OCI-LY1 (cell line): ENCODE results near the gene CENPC.
A peak's percentile ranks its signal among the peaks of the same experiment; 100 is the strongest.

ENCODE experiments used
- H2AFZ ChIP-seq: fragments of 200-600 bp; sonication (generic), shearing (Covaris generic); 2 replicates; pipeline ENCODE4 v1.6.0; 2014; ENCODE audit warnings: antibody characterized with exemption, mild to moderate bottlenecking, low read length
- H3F3A ChIP-seq: fragments of 200-600 bp; sonication (generic), shearing (Covaris generic); 2 replicates; pipeline ENCODE4 v1.6.0; 2014; ENCODE audit warnings: mild to moderate bottlenecking, antibody characterized with exemption, low read length, moderate library complexity; ENCODE audit not compliant: insufficient read depth
- H3K27ac ChIP-seq: fragments of 200-600 bp; sonication (generic); 2 replicates; pipeline ENCODE4 v1.5.1; 2014; ENCODE audit warnings: low read length, mixed run types, mild to moderate bottlenecking, low read depth; ENCODE audit not compliant: poor library complexity, severe bottlenecking
- H3K27me3 ChIP-seq: fragments of 200-600 bp; sonication (generic); 2 replicates; pipeline ENCODE4 v1.6.0; 2014; ENCODE audit warnings: antibody characterized with exemption, mild to moderate bottlenecking, low read length, moderate library complexity; ENCODE audit not compliant: insufficient read depth
- H3K36me3 ChIP-seq: fragments of 200-600 bp; sonication (generic); 2 replicates; pipeline ENCODE4 v1.6.1; 2014; ENCODE audit warnings: mild to moderate bottlenecking, antibody characterized with exemption, low read length, moderate library complexity, mixed read lengths; ENCODE audit not compliant: insufficient read depth
- H3K4me1 ChIP-seq: fragments of 200-600 bp; sonication (generic); 2 replicates; pipeline ENCODE4 v1.5.1; 2014; ENCODE audit warnings: mild to moderate bottlenecking, low read length, moderate library complexity; ENCODE audit not compliant: insufficient read depth, severe bottlenecking
- H3K4me2 ChIP-seq: fragments of 200-600 bp; sonication (generic), shearing (Covaris generic); 2 replicates; pipeline ENCODE4 v1.6.1; 2014; ENCODE audit warnings: low read length
- H3K4me3 ChIP-seq: fragments of 200-600 bp; sonication (generic); 2 replicates; pipeline ENCODE4 v1.5.1; 2014; ENCODE audit warnings: low read length, low read depth, mild to moderate bottlenecking, mixed read lengths; ENCODE audit not compliant: poor library complexity, severe bottlenecking
- H3K79me2 ChIP-seq: fragments of 200-600 bp; shearing (Covaris generic); 2 replicates; pipeline ENCODE4 v1.6.1; 2016; ENCODE audit warnings: mixed run types, low read length, mixed read lengths; ENCODE audit not compliant: insufficient read depth
- H3K9ac ChIP-seq: fragments of 200-600 bp; sonication (generic), shearing (Covaris generic); 2 replicates; pipeline ENCODE4 v1.6.1; 2014; ENCODE audit warnings: mild to moderate bottlenecking, low read length, mixed read lengths
- H3K9me2 ChIP-seq: fragments of 200-600 bp; sonication (generic), shearing (Covaris generic); 2 replicates; pipeline ENCODE4 v1.6.1; 2014; ENCODE audit warnings: low read depth, mild to moderate bottlenecking, low read length, mixed read lengths
- H3K9me3 ChIP-seq: fragments of 200-600 bp; shearing (Covaris generic); 2 replicates; pipeline ENCODE4 v1.6.1; 2014; ENCODE audit warnings: low read length, mixed read lengths
- H4K20me1 ChIP-seq: fragments of 200-600 bp; sonication (generic), shearing (Covaris generic); 2 replicates; pipeline ENCODE4 v1.6.0; 2016; ENCODE audit warnings: mild to moderate bottlenecking, low read length; ENCODE audit not compliant: insufficient read depth
- EZH2 ChIP-seq: fragments of 200-600 bp; sonication (generic), shearing (Covaris generic); IDR thresholded peaks from 2 replicates; pipeline ENCODE4 v1.8.0; 2017; ENCODE audit warnings: borderline replicate concordance, mixed run types, mild to moderate bottlenecking, antibody characterized with exemption, low read length, moderate library complexity, mixed read lengths
- TF ChIP-seq, protein P1 (sequence below): fragments of 200-600 bp; sonication (generic), shearing (Covaris generic); IDR thresholded peaks from 2 replicates; pipeline ENCODE4 v1.5.1; 2017; ENCODE audit warnings: mild to moderate bottlenecking, antibody characterized with exemption, low read length, moderate library complexity, mixed read lengths

The CENPC gene

DNA sequence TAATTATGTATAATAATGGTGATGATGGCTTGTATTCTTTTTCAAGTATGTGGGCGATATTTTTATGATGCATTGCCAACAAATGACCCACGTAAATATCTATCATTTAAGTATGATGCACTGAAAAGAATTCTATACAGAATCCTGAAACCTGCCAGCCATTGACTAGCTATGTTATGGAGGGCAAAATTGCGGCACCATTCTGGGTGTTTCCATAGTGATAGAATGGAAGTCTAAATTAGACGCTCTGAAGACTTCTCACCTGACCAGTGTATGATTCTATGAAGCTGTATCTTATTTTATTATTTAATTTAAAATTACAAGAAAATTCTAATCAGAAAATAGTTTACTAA lies 677 bp upstream of the CENPC start:
- Histone ChIP-seq H3K4me1 (peaks cover 47% of the 10 kb centered on the region), H3K9me2 (no peaks in the 10 kb centered on the region), H3K79me2 (peaks cover 37% of the 10 kb centered on the region), H3K4me2 (peak overlapping the region; percentile 73), H3K4me3 (peak overlapping the region; percentile 97), H3K27me3 (no peaks in the 10 kb centered on the region), H3K9me3 (no peaks in the 10 kb centered on the region), H2AFZ (peak overlapping the region; percentile 90), H3K27ac (peak overlapping the region; percentile 73), H3K9ac (peak overlapping the region; percentile 70), H3K36me3 (peaks cover 28% of the 10 kb centered on the region), H4K20me1 (no peaks in the 10 kb centered on the region), H3F3A (no peaks in the 10 kb centered on the region)
- TF ChIP-seq, protein P1, sequence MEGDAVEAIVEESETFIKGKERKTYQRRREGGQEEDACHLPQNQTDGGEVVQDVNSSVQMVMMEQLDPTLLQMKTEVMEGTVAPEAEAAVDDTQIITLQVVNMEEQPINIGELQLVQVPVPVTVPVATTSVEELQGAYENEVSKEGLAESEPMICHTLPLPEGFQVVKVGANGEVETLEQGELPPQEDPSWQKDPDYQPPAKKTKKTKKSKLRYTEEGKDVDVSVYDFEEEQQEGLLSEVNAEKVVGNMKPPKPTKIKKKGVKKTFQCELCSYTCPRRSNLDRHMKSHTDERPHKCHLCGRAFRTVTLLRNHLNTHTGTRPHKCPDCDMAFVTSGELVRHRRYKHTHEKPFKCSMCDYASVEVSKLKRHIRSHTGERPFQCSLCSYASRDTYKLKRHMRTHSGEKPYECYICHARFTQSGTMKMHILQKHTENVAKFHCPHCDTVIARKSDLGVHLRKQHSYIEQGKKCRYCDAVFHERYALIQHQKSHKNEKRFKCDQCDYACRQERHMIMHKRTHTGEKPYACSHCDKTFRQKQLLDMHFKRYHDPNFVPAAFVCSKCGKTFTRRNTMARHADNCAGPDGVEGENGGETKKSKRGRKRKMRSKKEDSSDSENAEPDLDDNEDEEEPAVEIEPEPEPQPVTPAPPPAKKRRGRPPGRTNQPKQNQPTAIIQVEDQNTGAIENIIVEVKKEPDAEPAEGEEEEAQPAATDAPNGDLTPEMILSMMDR = no peak
- no peak for TF ChIP-seq EZH2

DNA sequence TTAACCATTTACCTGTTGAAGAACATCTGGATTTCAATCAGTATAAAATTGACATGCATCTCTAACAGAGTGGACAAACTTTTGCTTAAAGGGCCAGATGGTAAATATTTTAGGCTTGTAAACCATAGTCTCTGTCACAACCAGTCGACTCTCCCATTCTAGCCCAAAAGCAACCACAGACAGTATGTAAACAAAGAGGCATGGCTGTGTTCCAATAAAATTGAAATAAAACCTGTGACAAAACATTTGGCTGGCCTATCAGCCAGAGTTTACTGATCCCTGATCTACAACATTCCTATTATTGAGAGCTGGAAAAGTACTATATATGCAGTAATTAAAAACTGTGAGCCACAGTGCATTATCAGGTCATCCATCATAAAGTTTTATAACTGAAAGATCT lies 3.2 kb downstream of the CENPC start:
- no peaks in the 10 kb centered on the region for H3F3A ChIP-seq
- TF ChIP-seq EZH2 = no peak
- TF ChIP-seq, protein P1 = no peak
- no peak overlapping the region for H2AFZ ChIP-seq
- peaks cover 28% of the 10 kb centered on the region for H3K4me1 ChIP-seq
- H3K9ac ChIP-seq = no peak overlapping the region
- H3K4me2 ChIP-seq = no peak overlapping the region
- no peak overlapping the region for H3K27ac ChIP-seq
- H3K36me3 ChIP-seq = peaks cover 66% of the 10 kb centered on the region
- no peaks in the 10 kb centered on the region for H3K9me3 ChIP-seq
- H3K79me2 ChIP-seq = peaks cover 40% of the 10 kb centered on the region
- no peak overlapping the region for H3K4me3 ChIP-seq
- H3K9me2 ChIP-seq = no peaks in the 10 kb centered on the region
- H3K27me3 ChIP-seq = no peaks in the 10 kb centered on the region
- H4K20me1 ChIP-seq = no peaks in the 10 kb centered on the region

DNA sequence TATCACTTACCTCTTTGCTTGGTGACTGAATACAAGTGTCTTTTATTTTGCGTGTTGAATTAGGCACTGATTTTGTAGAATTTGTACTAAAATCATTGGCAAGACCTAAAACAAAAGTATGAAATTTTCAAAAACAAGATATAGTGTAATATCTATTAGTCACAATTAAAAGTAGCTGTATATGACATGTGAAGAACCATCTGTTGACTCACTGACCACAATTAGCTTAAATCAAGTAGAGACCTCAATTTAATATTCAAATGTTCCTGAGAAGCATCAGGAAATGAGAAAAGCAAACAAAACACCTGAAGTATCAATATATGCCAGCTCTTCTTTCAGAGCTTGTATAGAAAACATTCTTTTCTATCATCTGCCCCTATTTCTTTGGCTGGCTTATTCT lies 5.5 kb downstream of the CENPC start:
- TF ChIP-seq, protein P1 = no peak
- no peak for TF ChIP-seq EZH2
- peaks cover 3% of the 10 kb centered on the region; the same call in 1 of the 2 replicates for H3K9me3 ChIP-seq
- no peaks in the 10 kb centered on the region for H3F3A ChIP-seq
- H4K20me1 ChIP-seq = no peaks in the 10 kb centered on the region
- peaks cover 84% of the 10 kb centered on the region for H3K36me3 ChIP-seq
- no peak overlapping the region for H3K4me3 ChIP-seq
- peaks cover 22% of the 10 kb centered on the region for H3K4me1 ChIP-seq
- H3K27me3 ChIP-seq = no peaks in the 10 kb centered on the region
- H3K27ac ChIP-seq = no peak overlapping the region
- no peak overlapping the region for H3K9ac ChIP-seq
- H3K9me2 ChIP-seq = no peaks in the 10 kb centered on the region
- no peak overlapping the region for H2AFZ ChIP-seq
- H3K4me2 ChIP-seq = no peak overlapping the region
- peaks cover 42% of the 10 kb centered on the region for H3K79me2 ChIP-seq
